GM12874 (cell line): ENCODE results near the gene WIPF3.

Experiments used
- TF ChIP-seq, protein P1 (sequence below): IDR thresholded peaks from 2 replicates; pipeline ENCODE4 v1.5.1; 2011; ENCODE audit warnings: low read depth, mild to moderate bottlenecking, control low read depth, low read length, moderate library complexity; ENCODE audit not compliant: insufficient read depth

The WIPF3 gene

DNA sequence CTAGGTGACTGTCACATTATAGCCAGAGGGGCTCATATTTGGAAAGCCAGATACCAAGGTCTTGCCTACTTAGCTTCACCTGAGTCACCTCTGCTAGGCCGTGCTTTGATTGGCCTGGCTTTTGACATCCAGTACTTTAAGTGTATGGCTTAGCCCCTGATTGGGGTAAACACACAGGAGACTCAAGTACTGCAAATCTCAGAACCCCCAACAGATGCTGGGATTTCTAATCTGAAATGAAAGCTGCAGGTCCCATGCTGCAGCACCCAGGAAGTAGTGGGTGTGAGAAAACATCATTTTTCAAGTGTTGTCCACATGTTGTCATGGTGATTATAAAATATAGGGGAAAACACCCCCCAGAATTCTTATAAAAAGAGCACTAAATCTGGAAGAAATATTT is 76.2 kb downstream of the WIPF3 start:
- TF ChIP-seq, protein P1, sequence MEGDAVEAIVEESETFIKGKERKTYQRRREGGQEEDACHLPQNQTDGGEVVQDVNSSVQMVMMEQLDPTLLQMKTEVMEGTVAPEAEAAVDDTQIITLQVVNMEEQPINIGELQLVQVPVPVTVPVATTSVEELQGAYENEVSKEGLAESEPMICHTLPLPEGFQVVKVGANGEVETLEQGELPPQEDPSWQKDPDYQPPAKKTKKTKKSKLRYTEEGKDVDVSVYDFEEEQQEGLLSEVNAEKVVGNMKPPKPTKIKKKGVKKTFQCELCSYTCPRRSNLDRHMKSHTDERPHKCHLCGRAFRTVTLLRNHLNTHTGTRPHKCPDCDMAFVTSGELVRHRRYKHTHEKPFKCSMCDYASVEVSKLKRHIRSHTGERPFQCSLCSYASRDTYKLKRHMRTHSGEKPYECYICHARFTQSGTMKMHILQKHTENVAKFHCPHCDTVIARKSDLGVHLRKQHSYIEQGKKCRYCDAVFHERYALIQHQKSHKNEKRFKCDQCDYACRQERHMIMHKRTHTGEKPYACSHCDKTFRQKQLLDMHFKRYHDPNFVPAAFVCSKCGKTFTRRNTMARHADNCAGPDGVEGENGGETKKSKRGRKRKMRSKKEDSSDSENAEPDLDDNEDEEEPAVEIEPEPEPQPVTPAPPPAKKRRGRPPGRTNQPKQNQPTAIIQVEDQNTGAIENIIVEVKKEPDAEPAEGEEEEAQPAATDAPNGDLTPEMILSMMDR, result no peak

DNA sequence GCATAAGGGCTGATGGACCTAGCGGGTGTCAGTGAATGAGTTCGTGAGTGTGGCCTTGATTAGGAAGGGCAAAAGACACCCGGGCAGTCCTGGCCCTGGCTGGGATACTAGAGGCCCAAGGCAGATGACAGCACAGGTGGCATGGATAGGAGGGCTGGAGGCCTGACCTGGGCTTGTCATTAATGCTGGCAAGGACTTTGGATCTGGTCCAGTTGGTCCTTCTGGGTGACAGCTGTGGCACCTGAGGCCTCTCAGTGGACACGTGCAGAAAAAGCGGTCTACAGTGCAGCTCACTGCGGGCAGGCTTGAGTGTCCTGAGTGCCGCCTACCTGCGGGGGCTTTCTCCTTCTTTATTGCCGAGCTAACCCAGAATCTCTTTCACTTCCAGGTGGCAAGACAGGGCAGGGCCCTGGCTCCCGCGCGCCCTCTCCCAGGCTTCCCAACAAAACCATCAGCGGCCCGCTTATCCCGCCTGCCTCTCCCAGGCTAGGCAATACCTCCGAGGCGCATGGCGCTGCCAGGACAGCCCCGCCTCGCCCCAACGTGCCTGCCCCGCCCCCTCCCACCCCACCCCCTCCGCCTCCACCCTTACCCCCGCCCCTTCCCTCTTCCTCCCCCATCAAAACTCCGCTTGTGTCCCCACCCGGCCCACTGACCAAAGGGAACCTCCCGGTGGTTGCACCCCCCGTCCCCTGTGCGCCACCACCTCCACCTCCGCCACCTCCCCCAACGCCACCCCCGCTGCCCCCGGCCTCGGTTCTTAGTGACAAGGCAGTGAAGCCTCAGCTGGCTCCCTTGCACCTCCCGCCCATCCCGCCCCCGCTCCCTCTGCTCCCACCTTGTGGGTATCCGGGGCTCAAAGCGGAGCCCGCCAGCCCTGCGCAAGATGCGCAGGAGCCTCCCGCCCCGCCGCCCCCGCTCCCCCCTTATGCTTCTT is 77.4 kb downstream of the WIPF3 start:
- TF ChIP-seq, protein P1, result no peak

GRCh38 chr7:29884399-29885272 is 78.3 kb downstream of the WIPF3 start:
- TF ChIP-seq, protein P1, result no peak

GRCh38 chr7:29885626-29886025 is 79.3 kb downstream of the WIPF3 start:
- TF ChIP-seq, protein P1, result no peak

DNA sequence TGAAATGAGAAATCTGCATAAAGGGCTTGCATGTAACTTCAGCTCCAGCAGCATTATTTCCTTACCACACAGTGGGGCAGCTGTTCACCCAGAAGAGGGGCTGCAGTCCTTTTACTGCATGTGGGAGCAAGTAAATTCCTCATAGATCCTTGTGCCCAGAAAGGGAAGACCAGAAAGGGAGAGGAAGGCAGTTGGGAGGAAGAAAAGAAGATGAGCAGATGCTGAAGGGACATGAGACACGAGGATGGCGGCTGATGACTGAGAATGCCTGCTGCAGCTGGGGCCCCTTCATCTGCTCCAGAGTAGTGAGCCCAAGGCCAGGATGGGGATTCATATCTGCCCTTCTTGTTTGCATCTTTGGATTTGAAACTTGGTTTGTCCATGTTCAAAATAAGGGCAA is 80.5 kb downstream of the WIPF3 start:
- TF ChIP-seq, protein P1, result no peak

GRCh38 chr7:29888006-29888405 is 81.7 kb downstream of the WIPF3 start:
- TF ChIP-seq, protein P1, result no peak

GRCh38 chr7:29889288-29889687 is 83.0 kb downstream of the WIPF3 start:
- TF ChIP-seq, protein P1, result no peak
